ENCODE measurements around the gene FLRT2.

The FLRT2 gene

GRCh38 chr14:85594217-85594616 lies 64.3 kb downstream of the FLRT2 start:
- in situ Hi-C loops (cut with HindIII; ENCODE audit: low sequenced_read_pairs) = no loop called here

- in situ Hi-C loops (cut with HindIII; ENCODE audit: low sequenced_read_pairs) = no loop called here
Measured at GRCh38 chr14:85595981-85596380, 66.0 kb downstream of the FLRT2 start.

DNA sequence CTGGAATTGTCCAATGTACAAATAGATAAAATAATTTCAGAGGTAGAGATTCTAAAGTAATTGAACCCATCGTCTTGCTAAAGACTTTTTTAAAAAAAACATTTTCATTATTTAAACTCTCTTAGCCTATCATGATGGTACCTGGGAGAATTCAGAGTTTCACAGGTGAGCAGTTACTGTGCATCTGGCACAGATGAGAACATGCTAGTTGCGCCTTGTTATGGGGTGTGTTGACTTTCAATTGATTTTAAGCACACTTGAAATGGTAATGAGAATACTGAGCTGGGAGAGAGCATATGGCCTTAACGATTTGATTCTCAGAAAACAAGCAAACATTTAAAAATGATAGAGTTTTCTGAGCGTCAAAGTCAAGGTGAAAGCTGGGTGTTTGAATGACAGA lies 66.6 kb downstream of the FLRT2 start:
- in situ Hi-C loops (cut with HindIII; ENCODE audit: low sequenced_read_pairs) = no loop called here

DNA sequence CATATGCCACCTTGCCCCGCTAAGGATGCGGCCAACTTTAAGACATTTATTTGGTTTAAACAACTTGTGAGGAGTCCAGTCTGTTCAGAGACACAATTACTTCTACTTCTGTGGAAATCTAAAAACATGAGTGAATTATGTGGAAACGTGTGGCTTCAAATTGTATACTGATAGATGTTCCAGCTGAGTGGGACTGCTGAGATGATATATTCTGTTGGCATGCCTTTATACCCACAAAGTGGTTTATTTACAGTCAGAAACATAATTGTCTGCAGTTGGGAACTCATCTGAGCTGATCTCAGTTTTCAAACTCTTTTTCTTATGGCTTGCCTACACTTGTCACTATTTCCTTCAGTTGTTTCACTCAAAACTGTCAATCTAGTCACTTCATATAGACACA lies 67.8 kb downstream of the FLRT2 start:
- in situ Hi-C loops (cut with HindIII; ENCODE audit: low sequenced_read_pairs) = no loop called here

- in situ Hi-C loops (cut with HindIII; ENCODE audit: low sequenced_read_pairs) = no loop called here
Measured at GRCh38 chr14:85599939-85600338, 70.0 kb downstream of the FLRT2 start.

- in situ Hi-C loops (cut with HindIII; ENCODE audit: low sequenced_read_pairs) = no loop called here
Measured at GRCh38 chr14:85601246-85601645, 71.3 kb downstream of the FLRT2 start.

- in situ Hi-C loops (cut with HindIII; ENCODE audit: low sequenced_read_pairs) = no loop called here
Measured at GRCh38 chr14:85601690-85602089, 71.7 kb downstream of the FLRT2 start.

- in situ Hi-C loops (cut with HindIII; ENCODE audit: low sequenced_read_pairs) = no loop called here
Measured at GRCh38 chr14:85602345-85602744, 72.4 kb downstream of the FLRT2 start.

- in situ Hi-C loops (cut with HindIII; ENCODE audit: low sequenced_read_pairs) = no loop called here
Measured at GRCh38 chr14:85604021-85604420, 74.1 kb downstream of the FLRT2 start.

- in situ Hi-C loops (cut with HindIII; ENCODE audit: low sequenced_read_pairs) = no loop called here
Measured at GRCh38 chr14:85604714-85605113, 74.8 kb downstream of the FLRT2 start.

- in situ Hi-C loops (cut with HindIII; ENCODE audit: low sequenced_read_pairs) = no loop called here
Measured at GRCh38 chr14:85607651-85608081, 77.7 kb downstream of the FLRT2 start.

DNA sequence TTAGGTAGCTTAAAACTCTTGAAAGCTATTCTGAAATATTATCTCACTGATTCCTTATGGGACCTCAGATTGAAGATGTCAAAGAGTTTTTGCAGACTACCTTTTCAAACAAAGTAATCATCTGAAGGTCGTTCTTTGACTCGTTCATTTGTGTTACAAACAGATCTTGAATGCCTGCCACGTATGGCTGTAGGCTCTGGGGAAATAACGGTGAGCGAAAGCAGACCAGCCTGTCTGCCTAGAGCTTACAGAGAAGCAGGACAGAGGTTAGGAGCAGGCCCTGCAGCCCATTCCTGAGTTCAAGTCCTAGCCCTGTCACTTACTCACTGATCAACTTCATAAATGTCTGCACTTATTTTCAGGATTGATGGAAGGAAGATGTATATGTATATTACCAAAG lies 83.6 kb downstream of the FLRT2 start:
- in situ Hi-C loops (cut with HindIII; ENCODE audit: low sequenced_read_pairs) = no loop called here

GRCh38 chr14:85616386-85616885 lies 86.5 kb downstream of the FLRT2 start:
- in situ Hi-C loops (cut with HindIII; ENCODE audit: low sequenced_read_pairs) = no loop called here

DNA sequence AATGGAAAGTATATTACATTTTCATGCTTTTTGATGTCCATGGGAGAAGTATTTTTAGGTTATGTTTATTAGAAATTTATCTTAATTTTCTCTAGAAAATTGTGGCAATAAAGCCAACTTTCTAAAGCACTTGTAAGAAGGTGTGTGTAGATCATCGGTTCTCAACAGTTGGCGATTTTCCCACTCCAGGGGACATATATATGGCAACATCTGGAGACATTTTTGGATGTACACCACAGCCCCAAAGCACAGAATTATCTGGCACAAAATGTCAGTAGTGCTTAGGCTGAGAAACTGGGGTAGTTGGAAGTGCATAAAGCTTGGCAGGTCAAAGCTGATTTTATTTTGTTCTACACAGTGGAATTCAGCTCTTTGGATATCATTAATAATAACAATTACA lies 86.9 kb downstream of the FLRT2 start:
- in situ Hi-C loops (cut with HindIII; ENCODE audit: low sequenced_read_pairs) = no loop called here

- in situ Hi-C loops (cut with HindIII; ENCODE audit: low sequenced_read_pairs) = no loop called here
Measured at GRCh38 chr14:85617791-85618190, 87.8 kb downstream of the FLRT2 start.

DNA sequence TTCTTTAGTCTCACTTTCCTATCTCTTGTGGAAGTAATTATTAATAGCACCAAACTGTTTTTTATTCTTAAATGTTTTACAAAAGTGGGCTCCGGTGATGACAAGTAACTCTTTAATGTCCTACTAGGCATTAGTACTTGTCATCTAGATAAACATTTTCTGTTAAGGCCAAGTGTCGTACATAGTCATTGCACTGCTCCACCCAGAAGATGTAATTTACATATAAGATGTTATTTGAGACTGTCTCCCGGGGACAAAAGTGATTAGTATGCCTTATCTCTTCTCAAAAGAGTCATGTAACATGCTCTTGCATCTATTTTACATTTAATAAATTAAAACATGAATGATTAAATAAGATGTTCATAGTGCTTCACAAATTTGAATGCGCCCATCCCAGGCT lies 88.4 kb downstream of the FLRT2 start:
- in situ Hi-C loops (cut with HindIII; ENCODE audit: low sequenced_read_pairs) = no loop called here

GRCh38 chr14:85618978-85619377 lies 89.0 kb downstream of the FLRT2 start:
- in situ Hi-C loops (cut with HindIII; ENCODE audit: low sequenced_read_pairs) = no loop called here

DNA sequence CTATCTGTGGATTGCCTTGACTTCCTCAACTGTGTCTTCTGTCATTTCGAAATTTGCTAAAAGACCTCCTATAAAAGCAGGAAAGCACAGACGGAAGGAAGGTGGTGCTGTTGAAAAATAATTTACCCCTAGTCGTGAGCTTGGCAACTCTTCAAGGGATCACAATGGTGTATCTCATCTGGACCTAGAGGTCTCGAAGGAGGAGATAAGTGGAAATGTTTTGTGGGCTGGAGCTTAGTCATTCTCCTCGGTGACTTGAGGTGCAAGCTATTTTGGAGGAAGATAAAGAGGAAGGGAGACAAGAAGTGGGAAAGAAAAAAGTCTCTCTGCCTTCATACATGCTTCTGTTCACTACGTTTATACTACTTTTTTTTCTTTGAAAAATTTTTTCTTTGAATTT lies 89.9 kb downstream of the FLRT2 start:
- in situ Hi-C loops (cut with HindIII; ENCODE audit: low sequenced_read_pairs) = no loop called here

DNA sequence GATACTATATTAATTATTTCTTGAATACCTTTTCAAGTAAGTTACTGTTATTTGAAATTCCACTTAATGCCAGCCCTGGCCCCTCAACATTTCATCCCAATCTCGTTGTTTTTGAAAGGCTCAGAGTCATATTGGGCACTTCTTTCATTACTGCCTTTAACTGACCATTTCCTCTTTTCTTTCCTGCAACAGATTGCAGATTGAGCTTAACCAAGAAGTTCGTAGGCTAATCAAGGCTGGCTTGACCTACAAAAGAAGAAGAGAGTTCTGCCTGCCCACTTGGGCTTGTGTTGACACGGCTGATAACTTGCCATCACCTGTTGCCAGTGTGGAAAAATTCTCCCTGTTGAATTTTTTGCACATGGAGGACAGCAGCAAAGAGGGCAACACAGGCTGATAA lies 91.0 kb downstream of the FLRT2 start:
- in situ Hi-C loops (cut with HindIII; ENCODE audit: low sequenced_read_pairs) = no loop called here

GRCh38 chr14:85622106-85622505 lies 92.2 kb downstream of the FLRT2 start:
- in situ Hi-C loops (cut with HindIII; ENCODE audit: low sequenced_read_pairs) = no loop called here

DNA sequence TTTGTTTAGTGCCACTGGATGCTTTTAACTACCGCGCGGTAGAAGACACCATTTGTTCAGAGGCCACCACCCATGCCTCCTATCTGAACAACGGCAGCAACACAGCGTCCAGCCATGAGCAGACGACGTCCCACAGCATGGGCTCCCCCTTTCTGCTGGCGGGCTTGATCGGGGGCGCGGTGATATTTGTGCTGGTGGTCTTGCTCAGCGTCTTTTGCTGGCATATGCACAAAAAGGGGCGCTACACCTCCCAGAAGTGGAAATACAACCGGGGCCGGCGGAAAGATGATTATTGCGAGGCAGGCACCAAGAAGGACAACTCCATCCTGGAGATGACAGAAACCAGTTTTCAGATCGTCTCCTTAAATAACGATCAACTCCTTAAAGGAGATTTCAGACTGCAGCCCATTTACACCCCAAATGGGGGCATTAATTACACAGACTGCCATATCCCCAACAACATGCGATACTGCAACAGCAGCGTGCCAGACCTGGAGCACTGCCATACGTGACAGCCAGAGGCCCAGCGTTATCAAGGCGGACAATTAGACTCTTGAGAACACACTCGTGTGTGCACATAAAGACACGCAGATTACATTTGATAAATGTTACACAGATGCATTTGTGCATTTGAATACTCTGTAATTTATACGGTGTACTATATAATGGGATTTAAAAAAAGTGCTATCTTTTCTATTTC lies 93.2 kb downstream of the FLRT2 start:
- in situ Hi-C loops (cut with HindIII; ENCODE audit: low sequenced_read_pairs) = no loop called here

DNA sequence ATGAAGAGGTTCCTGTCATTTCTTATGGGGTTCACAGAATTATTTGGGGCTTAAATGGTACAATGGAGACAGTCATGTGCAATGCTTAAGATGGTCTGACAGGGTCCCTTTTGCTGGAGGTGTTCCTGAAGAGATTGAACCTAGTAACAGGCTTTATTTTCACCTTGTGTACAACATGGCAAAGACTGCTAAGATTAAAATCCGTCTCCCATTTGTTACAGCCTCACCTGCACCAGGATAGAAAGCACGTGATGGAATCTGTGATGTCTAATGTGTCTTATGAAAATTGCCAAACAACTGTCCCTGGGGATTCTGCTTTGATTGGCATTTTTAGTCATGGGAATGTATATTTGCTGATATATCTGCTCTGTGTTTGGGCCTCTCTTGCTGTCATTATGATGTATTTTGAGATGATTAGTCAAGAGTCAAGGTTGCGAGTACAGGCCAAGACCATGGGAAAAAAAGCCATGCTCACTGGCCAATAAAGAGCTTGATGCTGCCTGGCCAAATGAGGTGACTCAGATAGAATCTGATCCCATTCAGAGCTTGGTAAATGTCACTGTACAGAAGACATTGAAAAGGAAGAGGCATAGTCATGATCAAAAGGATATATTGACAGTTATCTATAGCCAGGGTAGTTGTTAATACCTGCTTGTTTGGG lies 96.1 kb downstream of the FLRT2 start:
- in situ Hi-C loops (cut with HindIII; ENCODE audit: low sequenced_read_pairs) = no loop called here

- in situ Hi-C loops (cut with HindIII; ENCODE audit: low sequenced_read_pairs) = no loop called here
Measured at GRCh38 chr14:85634205-85634604, 104.3 kb downstream of the FLRT2 start.
